ENCODE measurements around the gene TMEM234. TPM values are rescaled to one million over a fixed set of nuclear protein-coding genes. Genes with fewer than 3 reads are reported as not detected.
"Not testable (repeated sequence)": the region's sequence is repeated elsewhere in the genome, so short reads cannot be mapped to it uniquely, and the experiment has no call there.

Gene TMEM234
- polyA plus RNA-seq, 2 of the 4 experiments (the other 2 are of a cell fraction), result 8.4 to 12.1 TPM

GRCh38 chr1:32263744-32264143, 41.6 kb upstream of the TMEM234 start:
- H3K4me3 ChIP-seq, result no peak overlapping the region
- CTCF ChIA-PET, result interaction anchor here (1.5 to 6.2 kb wide), 2 partner anchors 8 to 16 kb away, joined by 7 to 31 read pairs; partner anchors contain the start of gene FAM167B
- H3K9me3 ChIP-seq, result no peaks in the 10 kb centered on the region
- ATAC-seq (no peak), DNase-seq (ENCODE audit: low read depth in 1 of 2, low spot score in 1 of 2) (no peak), FAIRE-seq (no peak)
- TF ChIP-seq SMC3 (IDR thresholded peaks at IDR 0.05) (no peak), FOSL2 (IDR thresholded peaks at IDR 0.05) (no peak), FOSL2 (CRISPR knock-in tag; IDR thresholded peaks at IDR 0.05) (no peak), POLR2AphosphoS2 (conservative IDR thresholded peaks at IDR 0.05; ENCODE audit: low read length) (no peak), RCOR1 (IDR thresholded peaks at IDR 0.05; ENCODE audit: low read depth, low read length) (no peak)
- peaks cover 7% of the 10 kb centered on the region; the same call in 2 of the 3 replicates for H3K4me1 ChIP-seq
- H3K27ac ChIP-seq, result no peak overlapping the region
- POLR2A ChIA-PET, result interaction anchor here (0.6 kb wide), 2 partner anchors 16 to 419 kb away, joined by 4 to 6 read pairs; no protein-coding TSS in a partner anchor
- no peak overlapping the region for H3K4me2 ChIP-seq
- whole genome bisulfite sequencing (ENCODE audit: missing lambda C conversion rate), result 92% methylated on average over 4 of the region's 4 CpGs

DNA sequence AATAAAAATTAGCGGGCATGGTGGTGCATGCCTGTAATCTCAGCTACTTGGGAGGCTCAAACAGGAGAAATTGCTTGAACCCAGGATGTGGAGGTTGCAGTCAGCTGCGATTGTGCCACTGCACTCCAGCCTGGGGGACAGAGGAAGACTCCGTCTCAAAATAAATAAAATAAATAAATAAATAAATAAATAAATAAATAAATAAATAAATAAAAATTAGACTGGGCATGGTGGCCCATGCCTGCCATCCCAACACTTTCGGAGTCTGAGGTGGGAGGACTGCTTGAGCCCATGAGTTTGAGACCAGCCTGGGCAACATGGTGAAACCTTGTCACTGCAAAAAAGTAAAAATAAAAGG, 41.1 kb upstream of the TMEM234 start:
- DNase-seq (ENCODE audit: low read depth in 1 of 2, low spot score in 1 of 2); H3K9me3 ChIP-seq; ATAC-seq; H3K4me1 ChIP-seq; H3K4me2 ChIP-seq; H3K4me3 ChIP-seq; FAIRE-seq; H3K27ac ChIP-seq: not testable (repeated sequence)
- CTCF ChIA-PET, result interaction anchor here (6.2 kb wide), 1 partner anchor 16 kb away, joined by 31 read pairs; the partner anchor contains the start of gene FAM167B
- 0 out of 2 replicates have a peak, but pooled peaks have one; percentile 19 for TF ChIP-seq ZC3H11A (IDR thresholded peaks at IDR 0.05)
- POLR2A ChIA-PET, result interaction anchor here (0.6 kb wide), 2 partner anchors 17 to 419 kb away, joined by 4 to 6 read pairs; no protein-coding TSS in a partner anchor
- WGBS (ENCODE audit: missing lambda C conversion rate), result 99% methylated on average over 3 of the region's 4 CpGs

DNA sequence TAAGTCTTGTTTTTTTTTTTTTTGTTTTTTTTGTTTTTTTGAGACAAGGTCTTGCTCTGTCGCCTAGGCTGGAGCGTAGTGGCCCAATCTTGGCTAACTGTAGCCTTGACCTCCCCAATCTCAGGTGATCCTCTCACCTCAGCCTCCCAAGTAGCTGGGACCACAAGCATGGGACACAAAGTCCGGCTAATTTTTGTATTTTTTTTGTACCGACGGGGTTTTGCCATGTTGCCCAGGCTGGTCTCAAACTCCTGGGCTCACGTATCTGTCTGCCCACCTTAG, 35.0 kb upstream of the TMEM234 start:
- Histone ChIP-seq H3K4me1 (no peaks in the 10 kb centered on the region), H3K27ac (no peak overlapping the region), H3K4me2 (no peak overlapping the region), H3K9me3 (no peaks in the 10 kb centered on the region), H3K4me3 (no peak overlapping the region)
- WGBS (ENCODE audit: missing lambda C conversion rate), result 86% methylated on average over 6 of the region's 6 CpGs
- POLR2A ChIA-PET, result no interaction called here
- TF ChIP-seq EHMT2 (IDR thresholded peaks at IDR 0.05; ENCODE audit: low read depth), result no peak
- TF ChIP-seq HOXA7 (CRISPR knock-in tag; IDR thresholded peaks at IDR 0.05), result no peak
- no peak for TF ChIP-seq HOXB13 (CRISPR knock-in tag; IDR thresholded peaks at IDR 0.05; ENCODE audit: low read depth)
- TF ChIP-seq MYC (IDR thresholded peaks at IDR 0.05; ENCODE audit: borderline replicate concordance, low read length), result no peak
- TF ChIP-seq NR3C1 (IDR thresholded peaks at IDR 0.05), result no peak
- no peak for TF ChIP-seq POLR2AphosphoS2 (conservative IDR thresholded peaks at IDR 0.05; ENCODE audit: low read length)
- no peak for TF ChIP-seq ZFP36 (IDR thresholded peaks at IDR 0.05; ENCODE audit: borderline replicate concordance, partially characterized antibody)
- no peak for TF ChIP-seq GATA3 (IDR thresholded peaks at IDR 0.05; ENCODE audit: borderline replicate concordance)
- no peak for TF ChIP-seq PHF8 (IDR thresholded peaks at IDR 0.05; ENCODE audit: borderline replicate concordance, low read depth)
- CTCF ChIA-PET, result no interaction called here
- no peak for ATAC-seq
- no peak for DNase-seq (ENCODE audit: low read depth in 1 of 2, low spot score in 1 of 2)
- FAIRE-seq, result no peak

DNA sequence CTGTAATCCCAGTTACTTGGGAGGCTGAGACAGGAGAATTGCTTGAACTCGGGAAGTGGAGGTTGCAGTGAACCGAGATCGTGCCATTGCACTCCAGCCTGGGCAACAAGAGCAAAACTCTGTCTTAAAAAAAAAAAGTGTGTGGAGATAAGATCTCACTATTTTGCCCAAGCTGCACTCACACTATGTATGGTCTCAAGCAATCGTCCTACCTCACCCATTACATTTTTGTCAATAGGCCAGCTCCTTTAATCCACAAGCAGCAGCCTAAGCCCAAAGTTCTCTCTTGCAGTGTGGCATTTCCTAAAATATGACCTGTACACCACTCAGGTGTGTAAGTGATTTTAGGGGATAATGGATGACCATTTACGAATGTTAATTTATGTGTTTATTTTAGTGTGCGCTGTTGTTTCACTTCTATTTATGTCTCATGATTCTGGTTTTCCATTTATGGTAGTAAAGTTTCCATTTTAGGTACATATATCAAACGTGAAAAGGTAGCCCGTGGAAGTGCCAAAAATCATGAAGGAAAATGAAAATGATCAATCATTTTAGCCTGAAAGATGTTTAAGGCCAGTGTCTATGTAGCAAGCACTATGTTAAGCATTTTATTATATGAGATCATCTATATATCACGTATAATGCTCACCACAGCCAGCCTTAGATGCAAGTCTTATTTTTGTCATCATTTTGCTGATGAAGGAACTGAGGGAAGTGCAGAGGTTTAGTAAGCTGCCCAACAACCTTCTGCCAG, 34.5 kb upstream of the TMEM234 start:
- ChIA-PET POLR2A (no interaction called here), CTCF (interaction anchor here (1.4 to 2.2 kb wide), 3 partner anchors 8 to 16 kb away, joined by 5 to 7 read pairs (median 5); partner anchors contain the start of gene FAM167B)
- Histone ChIP-seq H3K9me3 (no peaks in the 10 kb centered on the region), H3K27ac (no peak overlapping the region), H3K4me1 (no peaks in the 10 kb centered on the region), H3K4me3 (no peak overlapping the region), H3K4me2 (no peak overlapping the region)
- DNase-seq (ENCODE audit: low read depth in 1 of 2, low spot score in 1 of 2) (no peak), FAIRE-seq (no peak), ATAC-seq (no peak)
- 72% methylated on average over 9 of the region's 9 CpGs for WGBS (ENCODE audit: missing lambda C conversion rate)
- TF ChIP-seq, protein P1, sequence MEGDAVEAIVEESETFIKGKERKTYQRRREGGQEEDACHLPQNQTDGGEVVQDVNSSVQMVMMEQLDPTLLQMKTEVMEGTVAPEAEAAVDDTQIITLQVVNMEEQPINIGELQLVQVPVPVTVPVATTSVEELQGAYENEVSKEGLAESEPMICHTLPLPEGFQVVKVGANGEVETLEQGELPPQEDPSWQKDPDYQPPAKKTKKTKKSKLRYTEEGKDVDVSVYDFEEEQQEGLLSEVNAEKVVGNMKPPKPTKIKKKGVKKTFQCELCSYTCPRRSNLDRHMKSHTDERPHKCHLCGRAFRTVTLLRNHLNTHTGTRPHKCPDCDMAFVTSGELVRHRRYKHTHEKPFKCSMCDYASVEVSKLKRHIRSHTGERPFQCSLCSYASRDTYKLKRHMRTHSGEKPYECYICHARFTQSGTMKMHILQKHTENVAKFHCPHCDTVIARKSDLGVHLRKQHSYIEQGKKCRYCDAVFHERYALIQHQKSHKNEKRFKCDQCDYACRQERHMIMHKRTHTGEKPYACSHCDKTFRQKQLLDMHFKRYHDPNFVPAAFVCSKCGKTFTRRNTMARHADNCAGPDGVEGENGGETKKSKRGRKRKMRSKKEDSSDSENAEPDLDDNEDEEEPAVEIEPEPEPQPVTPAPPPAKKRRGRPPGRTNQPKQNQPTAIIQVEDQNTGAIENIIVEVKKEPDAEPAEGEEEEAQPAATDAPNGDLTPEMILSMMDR (IDR thresholded peaks at IDR 0.05), result no peak
- no peak for TF ChIP-seq EHMT2 (IDR thresholded peaks at IDR 0.05; ENCODE audit: low read depth)
- no peak for TF ChIP-seq CBX2 (IDR thresholded peaks at IDR 0.05; ENCODE audit: borderline replicate concordance, low read depth)
- TF ChIP-seq KDM1A (IDR thresholded peaks at IDR 0.05; ENCODE audit: low read depth), result no peak
- TF ChIP-seq RAD21 (conservative IDR thresholded peaks at IDR 0.05 in 1 of 2, IDR thresholded peaks at IDR 0.05 in 1 of 2), result no peak
- TF ChIP-seq JUN (IDR thresholded peaks at IDR 0.05), result no peak
- TF ChIP-seq NPAS2 (CRISPR knock-in tag; IDR thresholded peaks at IDR 0.05; ENCODE audit: borderline replicate concordance), result no peak
- no peak for TF ChIP-seq BHLHE40 (IDR thresholded peaks at IDR 0.05; ENCODE audit: low read depth, low read length)
- TF ChIP-seq EHF (CRISPR knock-in tag; IDR thresholded peaks at IDR 0.05), result no peak

All from A549 (cell line).